Testis (tissue), 5 donors: ENCODE measurements around the gene DPEP1. TPM values are rescaled to one million over a fixed set of nuclear protein-coding genes. Genes with fewer than 3 reads are reported as not detected.

Experiments used
- DNase-seq: peaks from one replicate; pipeline ENCODE4 v3.0.0-alpha.2; 2019
- H3K27ac ChIP-seq, 2 donors: fragments of 200-600 bp; sonication (generic); one replicate each; pipeline ENCODE4 v1.5.1; 2019
- H3K27me3 ChIP-seq: fragments of 200-600 bp; sonication (generic); one replicate; pipeline ENCODE4 v1.5.1; 2019
- H3K36me3 ChIP-seq: fragments of 200-600 bp; sonication (generic); one replicate; pipeline ENCODE4 v1.5.1; 2017; ENCODE audit warnings: low read depth; ENCODE audit errors: missing control alignments
- H3K4me1 ChIP-seq: fragments of 200-600 bp; sonication (generic); one replicate; pipeline ENCODE4 v1.5.1; 2019
- H3K4me3 ChIP-seq, 2 donors: fragments of 200-600 bp; sonication (generic); one replicate each; pipeline ENCODE4 v1.5.1; 2017 to 2019
- H3K9me3 ChIP-seq: fragments of 200-600 bp; sonication (generic); one replicate; pipeline ENCODE4 v1.5.1; 2017
- CTCF ChIP-seq, 3 experiments: fragments of 450-650 bp in 2 of 3; fragments of 200-600 bp in 1 of 3; sonication (generic) in 1 of 3; IDR thresholded peaks; one replicate each; pipeline ENCODE4 v1.5.1; 2016 to 2019; ENCODE audit warnings: antibody characterized with exemption in 3 of 3, mild to moderate bottlenecking in 2 of 3, moderate library complexity in 1 of 3
- POLR2A ChIP-seq: fragments of 450-650 bp; IDR thresholded peaks from one replicate; pipeline ENCODE4 v1.6.1; 2017; ENCODE audit warnings: antibody characterized with exemption, mild to moderate bottlenecking, moderate library complexity
- WGBS, 2 donors: methylation state at CpG; one replicate each; pipeline ENCODE4 v1.1.5; 2018; 5-methylcytosine and 5-hydroxymethylcytosine counted together
- intact Hi-C: fragments of 100-400 bp; cut with DNase I; formaldehyde crosslinking; loops from one replicate; pipeline ENCODE4 v1.15.1; 2023; ENCODE audit warnings: low total_unique reads
- long read RNA-seq, 2 donors: transcript quantifications; one replicate each; lab custom pipeline, GENCODE V29; 2026
- polyA plus RNA-seq: library from polyadenylated mRNA; stranded (reverse); fragments of 350-450 nt; fragmentation: Illumina TruSeq; extraction: RNeasy Lipid Tissue Mini Kit (QIAGEN cat#74804); gene quantifications from one replicate; pipeline ENCODE4 v1.2.3, GENCODE V29; 2014; ENCODE audit warnings: low read depth, low replicate concordance; ENCODE audit not compliant: insufficient read depth
- total RNA-seq, 2 donors: library from RNA; depleted of rRNA; stranded (reverse); fragments of >200 nt; gene quantifications; one replicate each; pipeline ENCODE4 v1.2.3, GENCODE V29; 2016

Gene DPEP1
- 100 to 1,000 TPM; 125 to 256 TPM for total RNA-seq
- 105 TPM for polyA plus RNA-seq
- long read RNA-seq, donor 1, partial matches to known transcripts, result 12 of 12 reads
- long read RNA-seq, donor 1, other reads (novel, unspliced or antisense), result 0 of 12 reads
- long read RNA-seq, donor 2, partial matches to known transcripts, result 0 of 1 reads
- long read RNA-seq, donor 2, other reads (novel, unspliced or antisense), result 0 of 1 reads

- Histone ChIP-seq H3K4me3 (no peak within 1 kb of the TSS), H3K27ac (no peak within 1 kb of the TSS), H3K9me3 (no peaks in the 10 kb centered on the region), H3K4me1 (no peaks in the 10 kb centered on the region), H3K36me3 (no peaks in the 10 kb centered on the region), H3K27me3 (no peaks in the 10 kb centered on the region)
- intact Hi-C loops, result no loop called here
- 70 to 78% methylated on average over 13 to 19 of the region's 19 CpGs for whole genome bisulfite sequencing, 2 donors
- DNase-seq, result no peak
- TF ChIP-seq POLR2A, result no peak
- no peak for TF ChIP-seq CTCF (IDR thresholded peaks at IDR 0.05)
Measured at GRCh38 chr16:89613231-89613953, at the start of gene DPEP1. Gene DPEP1 (plus strand): TSS chr16:89613642. CDS start chr16:89630411, 16,769 bp downstream.

GRCh38 chr16:89564476-89565255 lies 48.8 kb upstream of the DPEP1 start:
- no peaks in the 10 kb centered on the region for H3K36me3 ChIP-seq
- H3K4me3 ChIP-seq, result no peak overlapping the region
- TF ChIP-seq CTCF (IDR thresholded peaks at IDR 0.05), result no peak
- no peak for TF ChIP-seq POLR2A
- 72 to 77% methylated on average over 21 to 22 of the region's 22 CpGs for WGBS, 2 donors
- H3K27ac ChIP-seq, result no peak overlapping the region
- peaks cover 27% of the 10 kb centered on the region for H3K4me1 ChIP-seq
- no peak for DNase-seq
- intact Hi-C loops, result no loop called here
- no peaks in the 10 kb centered on the region for H3K9me3 ChIP-seq
- no peaks in the 10 kb centered on the region for H3K27me3 ChIP-seq

GRCh38 chr16:89565256-89565505 lies 48.3 kb upstream of the DPEP1 start:
- TF ChIP-seq CTCF (IDR thresholded peaks at IDR 0.05), result no peak
- TF ChIP-seq POLR2A, result no peak
- Histone ChIP-seq H3K27me3 (no peaks in the 10 kb centered on the region), H3K4me3 (no peak overlapping the region), H3K4me1 (peaks cover 27% of the 10 kb centered on the region), H3K9me3 (no peaks in the 10 kb centered on the region), H3K36me3 (no peaks in the 10 kb centered on the region), H3K27ac (no peak overlapping the region)
- WGBS, 2 donors, result 63% methylated on average over 3 of the region's 3 CpGs; no CpG with 5 or more reads in 1 of the 2 donors
- no peak for DNase-seq
- intact Hi-C loops, result no loop called here

- TF ChIP-seq CTCF (IDR thresholded peaks at IDR 0.05) (peak in 2 of 3 experiments; percentile 26 to 46), POLR2A (no peak)
- DNase-seq, result no peak
- H3K4me3 ChIP-seq, result no peak overlapping the region
- no peaks in the 10 kb centered on the region for H3K27me3 ChIP-seq
- 29 to 39% methylated on average over 14 to 45 of the region's 46 CpGs for WGBS, 2 donors
- H3K27ac ChIP-seq, result no peak overlapping the region
- no peaks in the 10 kb centered on the region for H3K36me3 ChIP-seq
- peaks cover 27% of the 10 kb centered on the region for H3K4me1 ChIP-seq
- intact Hi-C loops, result no loop called here
- H3K9me3 ChIP-seq, result no peaks in the 10 kb centered on the region
Measured at GRCh38 chr16:89565506-89566372, 47.7 kb upstream of the DPEP1 start.
